HEK293T (cell line): ENCODE data around the gene PXK.

Experiments
- FOXA1 ChIP-seq: fragments of 450-650 bp; IDR thresholded peaks from 2 replicates; pipeline ENCODE4 v1.6.1; 2016; ENCODE audit warnings: mild to moderate bottlenecking
- SP1 ChIP-seq: fragments of 450-650 bp; IDR thresholded peaks from 2 replicates; pipeline ENCODE4 v1.6.1; 2017

DNA sequence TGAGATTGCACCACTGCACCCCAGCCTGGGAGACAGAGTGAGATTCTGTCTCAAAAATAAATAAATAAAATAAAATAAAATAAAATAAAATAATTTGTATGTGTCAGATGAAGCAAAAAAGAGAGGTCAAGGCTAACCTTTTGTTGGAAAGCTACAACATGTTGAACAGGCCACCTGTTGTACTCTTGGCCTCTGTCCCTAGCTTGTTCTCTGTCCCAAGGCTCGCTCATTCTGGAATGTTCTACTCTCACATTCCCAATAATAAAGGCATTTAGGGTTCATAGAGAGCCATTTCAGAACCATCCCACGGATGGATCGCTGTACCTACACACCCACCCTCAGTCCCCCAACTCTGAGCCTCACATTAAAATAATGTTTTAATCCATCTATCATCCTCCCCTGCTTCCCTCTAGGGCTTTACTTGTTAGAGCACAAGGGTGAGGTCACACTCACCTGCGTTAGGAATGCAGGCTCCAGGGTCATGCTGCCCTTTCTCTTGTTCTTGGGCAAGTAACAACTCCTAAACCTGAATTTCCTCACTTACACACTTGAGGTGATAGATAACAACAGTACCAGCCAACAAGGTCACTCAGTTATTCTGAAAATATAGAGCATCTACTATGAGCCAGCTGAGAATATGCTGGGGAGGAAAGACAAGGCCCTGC lies 134.3 kb downstream of the PXK start:
- TF ChIP-seq SP1, result no peak
- TF ChIP-seq FOXA1, result no peak
